ENCODE data around the gene TCTN1.
A peak's percentile ranks its signal among the peaks of the same experiment; 100 is the strongest.
"Not testable (repeated sequence)": the region's sequence is repeated elsewhere in the genome, so short reads cannot be mapped to it uniquely, and the experiment has no call there.

TCTN1 gene

DNA sequence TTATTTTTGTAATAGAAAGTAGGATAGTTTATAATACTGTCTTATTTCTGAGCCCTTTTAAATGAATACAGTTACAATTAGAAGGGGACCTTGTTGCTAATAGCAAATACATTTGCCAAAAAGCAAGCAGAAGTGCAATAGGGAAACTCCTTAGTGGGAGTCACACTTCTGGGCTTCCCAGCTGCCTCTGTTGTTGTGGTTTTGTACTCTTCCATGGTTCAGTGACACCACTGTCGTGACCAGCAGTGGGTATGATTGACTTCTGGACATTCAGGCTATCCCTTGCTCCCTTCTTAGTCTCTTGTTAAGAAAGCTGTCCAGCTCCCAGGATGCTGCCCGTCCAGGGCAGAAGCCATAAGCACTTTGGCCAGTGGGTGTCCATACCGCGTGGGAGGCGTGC lies 22.6 kb downstream of the TCTN1 start:
- Mint-ChIP-seq H3K27ac (no peak overlapping the region), H3K36me3 (no peaks in the 10 kb centered on the region), H3K27me3 (no peaks in the 10 kb centered on the region), H3K4me1 (peaks cover 25% of the 10 kb centered on the region), H3K4me3 (no peak overlapping the region), H3K9me3 (no peaks in the 10 kb centered on the region)
- CTCF ChIA-PET = no interaction called here
- DNase-seq = no peak

DNA sequence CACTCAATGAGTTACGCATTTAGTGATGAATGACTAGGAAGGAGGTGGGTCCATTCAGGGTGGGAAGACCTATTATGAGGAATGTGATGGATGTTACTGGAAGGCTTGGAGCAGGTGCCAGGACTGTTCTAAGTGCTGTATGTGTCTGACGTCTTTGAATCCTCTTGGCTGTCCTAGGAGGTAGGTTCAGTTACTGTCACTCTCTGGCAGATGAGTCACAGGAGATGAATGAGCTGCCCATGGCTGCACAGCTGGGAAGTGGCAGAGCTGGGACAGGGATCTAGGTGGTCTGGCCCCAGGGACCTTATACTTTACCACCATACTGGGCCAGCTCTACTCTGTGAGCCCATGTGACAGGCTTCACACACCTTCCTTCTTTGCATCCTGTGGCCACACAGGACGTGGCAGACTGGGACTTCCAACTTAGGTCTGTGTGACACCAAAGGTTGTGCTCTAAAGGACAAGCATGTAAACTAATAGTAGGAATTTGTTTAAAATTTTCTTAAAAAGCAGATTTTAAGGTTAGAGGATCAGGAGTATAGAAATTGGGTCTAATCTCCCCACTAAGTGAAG lies 24.0 kb downstream of the TCTN1 start:
- Mint-ChIP-seq H3K36me3 (no peaks in the 10 kb centered on the region), H3K4me3 (no peak overlapping the region), H3K27me3 (no peaks in the 10 kb centered on the region), H3K9me3 (no peaks in the 10 kb centered on the region), H3K27ac (no peak overlapping the region), H3K4me1 (peaks cover 26% of the 10 kb centered on the region)
- DNase-seq = no peak
- CTCF ChIA-PET = interaction anchor here (0.6 to 1.1 kb wide), 2 partner anchors 18 to 594 kb away, joined by 4 to 5 read pairs; no protein-coding TSS in a partner anchor

DNA sequence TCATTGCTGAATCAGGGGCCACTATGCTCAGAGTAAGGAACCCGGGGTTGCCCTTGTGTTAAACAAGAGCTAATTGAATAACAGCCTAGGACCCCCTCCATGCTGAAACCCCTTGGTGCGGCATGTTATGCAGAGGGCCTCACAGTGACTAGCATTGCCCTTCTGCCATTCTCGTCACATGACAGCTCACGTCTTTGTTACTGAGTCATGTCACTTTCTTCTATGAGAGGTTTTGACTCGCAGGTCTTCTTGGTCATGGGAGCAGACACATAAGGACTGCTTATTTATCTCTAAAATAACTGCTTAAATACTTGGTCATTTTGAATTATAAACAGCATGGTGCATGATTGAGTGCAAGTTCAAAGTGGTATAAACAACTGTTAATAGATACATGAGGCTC lies 24.9 kb downstream of the TCTN1 start:
- H3K9me3 Mint-ChIP-seq = no peaks in the 10 kb centered on the region
- H3K27me3 Mint-ChIP-seq = no peaks in the 10 kb centered on the region
- H3K4me3 Mint-ChIP-seq = no peak overlapping the region
- DNase-seq = no peak
- CTCF ChIA-PET = interaction anchor here (0.6 to 1.1 kb wide), 2 partner anchors 19 to 595 kb away, joined by 4 to 5 read pairs; no protein-coding TSS in a partner anchor
- peaks cover 27% of the 10 kb centered on the region for H3K4me1 Mint-ChIP-seq
- no peaks in the 10 kb centered on the region for H3K36me3 Mint-ChIP-seq
- H3K27ac Mint-ChIP-seq = no peak overlapping the region

DNA sequence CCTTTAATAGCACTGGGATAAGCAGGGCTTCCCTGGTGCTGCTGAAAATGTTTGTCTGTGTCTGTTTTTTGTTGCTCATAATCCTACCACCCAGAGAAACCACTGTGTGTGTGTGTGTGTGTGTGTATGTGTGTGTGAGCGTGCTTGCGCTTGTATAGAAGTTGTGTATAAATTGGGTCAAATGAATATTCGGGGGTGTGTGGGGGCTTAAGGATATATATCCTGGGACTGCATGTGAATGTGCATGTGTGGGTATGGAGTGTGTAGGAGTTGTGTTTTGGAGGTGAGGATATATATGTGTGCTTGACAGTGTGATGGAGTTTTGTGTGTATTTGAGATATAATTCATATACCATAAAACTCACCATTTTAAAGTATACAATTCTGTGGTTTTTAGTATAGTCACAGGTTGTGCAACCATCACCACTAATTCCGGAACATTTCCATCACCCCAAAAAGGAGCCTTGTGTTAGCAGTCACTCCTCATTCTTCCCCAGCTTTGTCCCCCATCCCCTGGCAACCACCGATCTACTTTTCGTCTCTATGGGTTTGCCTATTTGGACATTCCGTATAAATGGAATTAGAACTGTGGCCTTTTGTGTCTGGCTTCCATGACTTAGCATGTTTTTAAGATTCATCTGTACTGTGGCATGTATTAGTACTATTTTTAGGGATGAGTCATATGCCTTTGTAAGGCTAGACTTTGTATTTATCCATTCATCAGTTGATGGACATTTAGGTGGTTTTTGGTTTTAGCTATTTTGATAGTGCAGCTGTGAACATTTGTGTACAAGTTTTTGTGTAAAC lies 25.6 kb downstream of the TCTN1 start:
- peaks cover 30% of the 10 kb centered on the region for H3K4me1 Mint-ChIP-seq
- no peaks in the 10 kb centered on the region for H3K9me3 Mint-ChIP-seq
- no peaks in the 10 kb centered on the region for H3K36me3 Mint-ChIP-seq
- no peak overlapping the region for H3K4me3 Mint-ChIP-seq
- DNase-seq = no peak
- CTCF ChIA-PET = interaction anchor here (0.8 kb wide), 1 partner anchor 25 kb away, joined by 3 read pairs; no protein-coding TSS in a partner anchor
- no peak overlapping the region for H3K27ac Mint-ChIP-seq
- no peaks in the 10 kb centered on the region for H3K27me3 Mint-ChIP-seq

DNA sequence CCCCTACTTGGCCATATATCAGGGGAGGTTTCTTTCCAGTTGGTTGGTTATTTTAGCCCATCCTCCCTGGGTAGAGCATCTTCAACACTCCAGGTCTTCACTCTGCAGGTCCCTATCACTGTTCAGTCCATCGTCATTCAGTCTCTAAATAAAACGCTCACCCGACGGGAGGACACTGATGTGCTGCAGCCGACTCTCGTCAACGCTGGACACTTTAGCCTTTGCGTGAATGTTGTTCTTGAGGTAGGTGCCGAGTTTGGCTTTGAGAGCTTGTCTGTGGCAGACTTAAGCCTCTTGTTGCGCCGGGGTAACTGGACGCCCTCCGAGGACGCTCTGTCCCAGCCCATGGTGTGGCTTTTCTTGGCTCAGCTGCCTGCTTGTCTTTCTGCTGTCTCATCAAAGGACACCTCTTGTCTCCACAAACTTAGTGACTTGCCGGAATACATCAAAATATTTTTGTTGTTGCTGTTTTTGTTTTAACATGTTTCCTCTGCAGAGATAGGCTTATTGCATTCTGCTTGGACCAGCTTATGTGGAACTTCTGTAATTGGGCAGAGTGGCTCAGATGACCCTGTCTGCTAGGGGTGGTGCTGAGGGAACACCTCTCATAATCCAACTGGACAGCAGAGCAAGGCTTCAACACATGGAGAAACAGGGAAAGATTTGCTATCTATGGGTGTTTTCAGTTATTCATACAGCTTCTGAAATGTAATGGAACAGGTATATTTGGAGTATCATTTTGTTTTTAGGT lies 26.5 kb downstream of the TCTN1 start:
- H3K4me1 Mint-ChIP-seq = peaks cover 27% of the 10 kb centered on the region
- no peaks in the 10 kb centered on the region for H3K27me3 Mint-ChIP-seq
- CTCF ChIA-PET = interaction anchor here (0.8 kb wide), 1 partner anchor 25 kb away, joined by 3 read pairs; no protein-coding TSS in a partner anchor
- no peak for DNase-seq
- H3K36me3 Mint-ChIP-seq = peaks cover 4% of the 10 kb centered on the region
- H3K9me3 Mint-ChIP-seq = no peaks in the 10 kb centered on the region
- no peak overlapping the region for H3K4me3 Mint-ChIP-seq
- no peak overlapping the region for H3K27ac Mint-ChIP-seq

DNA sequence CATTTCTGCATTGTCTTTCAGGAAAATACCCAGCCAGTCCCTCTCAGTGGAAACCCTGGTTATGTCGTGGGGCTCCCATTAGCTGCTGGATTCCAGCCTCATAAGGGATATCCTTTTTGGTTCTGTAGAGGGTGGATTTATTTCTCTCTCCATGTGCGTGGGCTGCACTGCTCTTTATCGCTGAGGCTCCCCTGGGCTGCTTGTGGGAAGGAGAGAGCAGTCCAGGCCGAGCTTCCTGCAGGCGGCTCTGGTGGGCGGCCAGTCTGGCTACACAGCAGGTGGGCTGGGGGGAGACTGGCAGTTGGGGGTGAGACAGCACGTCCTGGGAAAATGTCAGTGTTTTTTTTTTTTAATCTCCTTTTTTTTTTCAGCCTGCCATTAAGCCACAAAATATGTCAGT lies 27.6 kb downstream of the TCTN1 start:
- H3K9me3 Mint-ChIP-seq = no peaks in the 10 kb centered on the region
- H3K36me3 Mint-ChIP-seq = peaks cover 6% of the 10 kb centered on the region
- CTCF ChIA-PET = no interaction called here
- peaks cover 27% of the 10 kb centered on the region for H3K4me1 Mint-ChIP-seq
- no peaks in the 10 kb centered on the region for H3K27me3 Mint-ChIP-seq
- DNase-seq = no peak
- H3K27ac Mint-ChIP-seq = no peak overlapping the region
- no peak overlapping the region for H3K4me3 Mint-ChIP-seq

DNA sequence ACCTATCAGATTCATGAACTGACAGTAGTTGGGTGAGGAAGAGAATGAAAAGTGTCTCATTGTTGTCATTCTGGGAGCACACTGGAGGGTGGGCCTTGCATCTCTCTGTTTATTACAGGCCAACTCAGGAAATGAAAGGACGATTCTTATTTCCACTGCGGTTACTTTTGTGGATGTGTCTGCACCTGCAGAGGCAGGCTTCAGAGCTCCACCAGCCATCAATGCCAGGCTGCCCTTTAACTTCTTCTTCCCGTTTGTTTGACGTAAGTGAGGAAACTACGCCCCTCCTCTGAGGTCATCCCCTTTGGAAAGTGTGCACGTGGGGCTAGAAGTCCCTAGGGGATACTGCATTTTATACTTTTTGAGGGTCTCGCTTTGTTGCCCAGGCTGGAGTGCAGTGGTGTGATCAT lies 33.7 kb downstream of the TCTN1 start:
- peaks cover 37% of the 10 kb centered on the region for H3K4me1 Mint-ChIP-seq
- CTCF ChIA-PET = no interaction called here
- H3K27me3 Mint-ChIP-seq = no peaks in the 10 kb centered on the region
- peak; percentile 54 for DNase-seq
- H3K27ac Mint-ChIP-seq = peak overlapping the region; percentile 87
- H3K36me3 Mint-ChIP-seq = peaks cover 51% of the 10 kb centered on the region
- H3K9me3 Mint-ChIP-seq = no peaks in the 10 kb centered on the region
- H3K4me3 Mint-ChIP-seq = peak overlapping the region; percentile 15

DNA sequence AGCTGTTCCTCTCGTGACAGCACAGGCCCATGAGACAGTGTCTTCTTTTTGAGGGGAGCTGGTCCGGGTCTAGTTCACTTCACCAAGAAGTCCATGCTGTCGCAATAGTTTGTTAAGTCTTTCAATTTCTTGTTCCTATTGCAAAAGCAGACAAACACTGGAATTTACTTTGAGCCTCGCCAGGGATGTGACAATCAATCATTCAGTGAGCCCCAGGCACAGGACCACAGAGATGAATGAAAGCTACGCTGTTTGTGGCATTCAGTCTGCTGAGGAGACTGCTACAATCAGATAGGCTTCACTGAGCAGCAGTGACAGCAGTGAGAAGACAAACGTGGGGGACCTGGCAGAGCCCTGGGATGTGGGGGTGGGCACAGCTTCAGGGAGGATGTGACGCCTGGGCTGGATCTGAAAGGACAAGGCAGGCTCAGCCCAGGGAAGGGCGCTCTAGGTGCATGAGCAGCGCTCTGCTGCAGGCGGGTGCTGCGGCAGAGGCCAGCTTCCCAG lies 35.5 kb downstream of the TCTN1 start:
- H3K4me3 Mint-ChIP-seq = no peak overlapping the region
- peaks cover 58% of the 10 kb centered on the region for H3K36me3 Mint-ChIP-seq
- H3K9me3 Mint-ChIP-seq = no peaks in the 10 kb centered on the region
- no peaks in the 10 kb centered on the region for H3K27me3 Mint-ChIP-seq
- H3K27ac Mint-ChIP-seq = no peak overlapping the region
- no peak for DNase-seq
- CTCF ChIA-PET = no interaction called here
- H3K4me1 Mint-ChIP-seq = peaks cover 26% of the 10 kb centered on the region

DNA sequence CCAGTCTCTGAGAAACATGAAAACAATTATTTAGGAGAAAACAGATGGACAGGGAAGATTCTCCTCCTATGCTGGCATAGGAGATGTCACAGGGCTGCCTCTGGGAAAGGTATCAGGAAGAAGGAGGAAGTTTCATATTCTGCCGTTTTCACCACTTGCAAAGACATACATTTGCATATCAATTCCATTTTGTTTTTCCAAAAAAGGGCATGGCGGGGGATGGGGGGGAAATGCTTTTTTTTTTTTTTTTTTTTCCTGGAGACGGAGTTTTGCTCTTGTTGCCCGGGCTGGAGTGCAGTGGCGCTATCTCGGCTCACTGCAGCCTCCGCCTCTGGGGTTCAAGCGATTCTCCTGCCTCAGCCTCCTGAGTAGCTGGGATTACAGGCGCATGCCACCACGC lies 40.3 kb downstream of the TCTN1 start:
- H3K4me1 Mint-ChIP-seq, H3K4me3 Mint-ChIP-seq: not testable (repeated sequence)

DNA sequence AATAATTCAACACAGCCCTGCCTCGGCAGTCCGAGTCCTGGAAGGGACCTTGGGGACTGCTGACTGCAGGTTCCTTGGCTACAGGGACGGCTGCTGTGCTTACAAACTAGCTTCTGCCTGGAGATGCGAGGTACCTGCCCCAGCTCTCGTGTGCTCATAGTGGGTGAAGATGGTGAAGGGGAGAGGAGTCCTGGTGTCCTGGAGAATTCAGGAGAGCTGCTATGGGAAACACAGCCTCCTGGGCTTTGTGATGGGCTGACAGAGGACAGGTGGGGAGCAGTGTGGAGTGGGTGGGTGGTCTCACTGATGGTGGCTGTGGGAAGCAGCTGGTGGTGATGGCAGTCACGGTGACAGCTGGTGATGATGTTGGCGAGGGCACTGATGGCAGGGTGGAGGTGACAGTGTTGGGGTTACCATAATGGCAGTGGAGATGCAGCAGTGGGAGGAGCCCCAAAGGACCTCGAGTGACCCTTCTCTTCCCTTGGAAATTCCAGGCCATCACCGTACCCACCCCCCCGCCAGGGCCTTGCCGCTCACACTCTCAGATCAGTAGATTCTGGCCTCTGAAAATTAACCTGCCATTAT lies 42.2 kb downstream of the TCTN1 start:
- Mint-ChIP-seq H3K9me3 (no peaks in the 10 kb centered on the region), H3K27ac (no peak overlapping the region), H3K4me1 (peaks cover 9% of the 10 kb centered on the region), H3K36me3 (peaks cover 45% of the 10 kb centered on the region), H3K27me3 (no peaks in the 10 kb centered on the region), H3K4me3 (no peak overlapping the region)
- CTCF ChIA-PET = interaction anchor here (0.7 kb wide), 1 partner anchor 37 kb away, joined by 3 read pairs; no protein-coding TSS in a partner anchor
- no peak for DNase-seq

More for the DNA sequence above, 40.3 kb downstream of the TCTN1 start:
- H3K27me3 Mint-ChIP-seq, DNase-seq, H3K27ac Mint-ChIP-seq, H3K9me3 Mint-ChIP-seq: not testable (repeated sequence)
- H3K36me3 Mint-ChIP-seq = peaks cover 49% of the 10 kb centered on the region
- CTCF ChIA-PET = interaction anchor here (0.6 kb wide), 1 partner anchor 619 kb away, joined by 3 read pairs; no protein-coding TSS in a partner anchor

DNA sequence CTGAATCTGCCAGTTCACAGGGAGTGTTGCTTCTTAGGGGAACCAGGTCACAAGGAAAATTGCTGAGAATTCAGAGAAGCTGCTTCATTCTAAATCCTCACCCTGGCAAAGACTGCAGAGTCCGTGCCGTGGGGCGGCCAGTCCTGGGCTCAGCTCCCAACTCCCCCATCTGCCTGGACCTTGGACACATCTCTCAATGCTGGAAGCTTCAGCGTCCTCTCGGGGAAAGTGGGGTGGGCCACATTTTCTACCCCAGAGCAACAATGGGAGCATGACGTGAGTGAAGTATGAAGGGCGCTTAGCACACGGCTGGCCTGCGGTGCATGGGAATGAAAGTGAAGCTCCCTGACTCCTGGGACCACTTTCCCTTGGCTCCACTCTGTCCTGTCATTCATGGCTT lies 43.8 kb downstream of the TCTN1 start:
- CTCF ChIA-PET = interaction anchor here (1.3 kb wide), 1 partner anchor 10 kb away, joined by 4 read pairs; no protein-coding TSS in a partner anchor
- Mint-ChIP-seq H3K4me1 (peaks cover 23% of the 10 kb centered on the region), H3K9me3 (no peaks in the 10 kb centered on the region), H3K27me3 (no peaks in the 10 kb centered on the region), H3K27ac (peak overlapping the region; percentile 26), H3K4me3 (no peak overlapping the region), H3K36me3 (peaks cover 46% of the 10 kb centered on the region)
- no peak for DNase-seq

DNA sequence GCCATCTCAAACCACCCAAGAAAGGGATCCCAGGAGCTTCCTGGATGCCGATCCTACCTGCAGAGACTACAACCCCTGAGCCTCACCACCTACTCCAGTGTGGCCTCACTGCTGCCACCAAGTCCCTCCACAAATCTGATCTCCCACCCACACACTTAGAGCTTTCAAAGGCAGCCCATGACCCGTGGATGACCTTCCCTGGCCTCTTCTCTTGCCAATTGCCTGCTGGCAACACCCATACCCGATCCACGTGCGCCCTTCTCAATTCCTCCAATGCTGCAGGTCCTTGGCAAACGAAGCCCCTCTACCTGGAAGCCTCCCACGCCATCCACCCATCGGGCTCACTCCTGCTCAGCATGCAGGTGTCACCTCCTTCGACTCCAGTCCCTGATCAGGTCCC lies 44.3 kb downstream of the TCTN1 start:
- Mint-ChIP-seq H3K9me3 (no peaks in the 10 kb centered on the region), H3K27ac (no peak overlapping the region), H3K27me3 (no peaks in the 10 kb centered on the region), H3K36me3 (peaks cover 48% of the 10 kb centered on the region), H3K4me3 (no peak overlapping the region), H3K4me1 (peaks cover 27% of the 10 kb centered on the region)
- DNase-seq = no peak
- CTCF ChIA-PET = no interaction called here

DNA sequence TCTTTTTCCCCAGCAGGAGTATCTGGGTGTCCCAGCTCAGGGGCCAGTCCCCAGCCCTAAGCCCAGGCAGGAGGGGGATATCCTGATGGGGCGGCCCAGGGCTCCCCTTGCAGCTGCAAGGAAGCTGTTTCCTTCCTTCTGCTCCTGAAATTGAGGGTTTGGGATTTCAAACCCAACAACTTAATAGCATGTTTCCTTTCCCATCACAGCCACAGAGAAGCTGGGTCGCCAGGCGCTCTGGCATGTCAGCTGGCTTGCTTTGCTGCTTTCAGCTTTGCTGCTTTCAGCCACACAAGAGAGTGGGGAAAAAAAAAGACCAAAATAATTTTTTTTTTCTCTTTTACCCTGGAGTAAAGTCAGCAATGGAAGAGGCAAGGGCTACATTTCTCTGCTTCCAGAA lies 44.9 kb downstream of the TCTN1 start:
- Mint-ChIP-seq H3K4me1 (peaks cover 27% of the 10 kb centered on the region), H3K4me3 (no peak overlapping the region), H3K27me3 (no peaks in the 10 kb centered on the region), H3K36me3 (peaks cover 48% of the 10 kb centered on the region), H3K9me3 (no peaks in the 10 kb centered on the region), H3K27ac (no peak overlapping the region)
- DNase-seq = no peak
- CTCF ChIA-PET = no interaction called here

Data from activated naive CD4-positive, alpha-beta T cell treated with anti-CD3 and anti-CD28 coated beads, Interleukin-2, amount 10 ng/mL, durations not matched to agents 7 days and 5 days (primary cell).